Natural killer cell (primary cell): ENCODE measurements around the gene CCDC102B. TPM values are rescaled to one million over a fixed set of nuclear protein-coding genes. Genes with fewer than 3 reads are reported as not detected.

Source experiments
- ATAC-seq, 3 donors: fragments of 150-1000 bp in 2 of 3; fragments of 200-7000 bp in 1 of 3; cut with Tn5 transposase; 1 replicate in 1 of 3; 2 replicates in 2 of 3; pipeline ENCODE4 v1.10.0; 2021; ENCODE audit warnings: mild to moderate bottlenecking in 2 of 3, moderate library complexity in 2 of 3
- DNase-seq, 2 donors: peaks; one replicate each; pipeline versions ENCODE4 v3.0.0 to v3.0.0-alpha.2; 2013 to 2021; ENCODE audit warnings: mixed read lengths in 1 of 2
- H3K27ac ChIP-seq: one replicate; pipeline ENCODE4 v1.5.1; 2013; ENCODE audit warnings: mild to moderate bottlenecking, low read length
- H3K27me3 ChIP-seq: one replicate; pipeline ENCODE4 v1.6.1; 2013; ENCODE audit warnings: low read length; ENCODE audit not compliant: control insufficient read depth, insufficient read depth
- H3K36me3 ChIP-seq: one replicate; pipeline ENCODE4 v1.6.1; 2013; ENCODE audit warnings: low read length; ENCODE audit not compliant: control insufficient read depth, insufficient read depth
- H3K4me1 ChIP-seq: one replicate; pipeline ENCODE4 v1.6.1; 2013; ENCODE audit warnings: low read length; ENCODE audit not compliant: control insufficient read depth, insufficient read depth
- H3K4me3 ChIP-seq: one replicate; pipeline ENCODE4 v1.5.1; 2013; ENCODE audit warnings: low read length
- H3K9me3 ChIP-seq: one replicate; pipeline ENCODE4 v1.6.1; 2013; ENCODE audit warnings: low read length; ENCODE audit not compliant: control insufficient read depth, insufficient read depth
- H3K27ac Mint-ChIP-seq, 2 donors: one replicate each; pipeline ENCODE4 v1.8.0; 2022; ENCODE audit warnings: mild to moderate bottlenecking in 2 of 2, mixed read lengths in 2 of 2, moderate library complexity in 1 of 2
- H3K27me3 Mint-ChIP-seq, 2 donors: one replicate each; pipeline ENCODE4 v1.8.0; 2022; ENCODE audit warnings: low read depth in 2 of 2, mixed read lengths in 2 of 2
- H3K36me3 Mint-ChIP-seq: one replicate; pipeline ENCODE4 v1.8.0; 2022; ENCODE audit warnings: mixed read lengths
- H3K4me1 Mint-ChIP-seq, 2 donors: one replicate each; pipeline ENCODE4 v1.8.0; 2022; ENCODE audit warnings: mixed read lengths in 2 of 2
- H3K4me3 Mint-ChIP-seq: one replicate; pipeline ENCODE4 v1.8.0; 2022; ENCODE audit warnings: mild to moderate bottlenecking, moderate library complexity, mixed read lengths
- H3K9me3 Mint-ChIP-seq, 2 donors: one replicate each; pipeline ENCODE4 v1.8.0; 2022; ENCODE audit warnings: mixed read lengths in 2 of 2
- CTCF ChIP-seq: fragments of 200-600 bp; IDR thresholded peaks from one replicate; pipeline ENCODE4 v1.8.0; 2022; ENCODE audit warnings: antibody characterized with exemption
- WGBS: methylation state at CpG from one replicate; pipeline ENCODE4 v1.1.7; 2013; ENCODE audit warnings: missing lambda C conversion rate; ENCODE audit not compliant: insufficient coverage; 5-methylcytosine and 5-hydroxymethylcytosine counted together
- intact Hi-C: fragments of 100-400 bp; cut with micrococcal nuclease; formaldehyde crosslinking; loops from one replicate; pipeline ENCODE4 v1.14.2; 2022
- total RNA-seq, 4 donors: library from RNA; stranded (reverse); fragments of 120-200 nt in 1 of 4; gene quantifications; one replicate each; pipeline versions ENCODE4 v1.2.3 to v1.2.4, GENCODE V29; 2013 to 2022

The CCDC102B gene
- 1 to 10 TPM; 6.9 to 9.9 (median 8.9) TPM for total RNA-seq
- 10.3 TPM for total RNA-seq (2013)

DNA sequence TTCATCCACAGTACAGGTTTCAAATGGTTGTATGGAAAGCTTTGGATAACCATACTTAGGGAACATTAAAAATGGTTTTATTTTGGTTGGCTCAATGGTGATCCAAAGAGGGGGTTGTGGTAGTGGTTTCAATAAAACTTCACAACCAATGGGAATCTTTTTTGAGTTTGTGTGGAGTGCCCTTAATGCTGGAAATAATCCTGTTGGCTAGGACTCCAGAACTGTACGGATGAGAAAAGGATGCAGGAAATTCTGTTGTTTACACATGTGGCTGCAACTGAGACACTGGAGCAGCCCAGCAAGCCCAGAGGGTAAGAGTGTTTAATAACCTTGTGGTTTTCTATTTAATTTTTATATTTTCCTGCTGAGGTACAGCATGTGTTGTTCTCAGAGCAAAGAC is at the start of gene CCDC102B:
CCDC102B (plus strand) TSS at position 210 of the 400 bp plus-strand sequence. CDS start 38,684 bp downstream, outside the sequence.
- WGBS = 55% methylated on average over 1 of the region's 1 CpG
- ATAC-seq (no peak), DNase-seq (no peak)
- Mint-ChIP-seq H3K9me3 (no peaks in the 10 kb centered on the region), H3K36me3 (no peaks in the 10 kb centered on the region), H3K4me3 (no peak within 1 kb of the TSS), H3K27me3 (no peaks in the 10 kb centered on the region), H3K4me1 (no peaks in the 10 kb centered on the region), H3K27ac (no peak within 1 kb of the TSS)
- H3K27ac ChIP-seq = no peak within 1 kb of the TSS
- H3K4me1 ChIP-seq = no peaks in the 10 kb centered on the region
- no peak for TF ChIP-seq CTCF
- intact Hi-C loops = no loop called here
- no peaks in the 10 kb centered on the region for H3K36me3 ChIP-seq
- H3K27me3 ChIP-seq = no peaks in the 10 kb centered on the region
- no peak within 1 kb of the TSS for H3K4me3 ChIP-seq
- no peaks in the 10 kb centered on the region for H3K9me3 ChIP-seq

GRCh38 chr18:68757126-68757525 is 40.8 kb upstream of the CCDC102B start:
- Histone ChIP-seq H3K36me3 (no peaks in the 10 kb centered on the region), H3K9me3 (no peaks in the 10 kb centered on the region), H3K27ac (no peak overlapping the region), H3K27me3 (no peaks in the 10 kb centered on the region), H3K4me3 (no peak overlapping the region), H3K4me1 (no peaks in the 10 kb centered on the region)
- no peak for TF ChIP-seq CTCF
- Mint-ChIP-seq H3K36me3 (no peaks in the 10 kb centered on the region), H3K9me3 (peaks cover 5 to 7% of the 10 kb centered on the region in 2 donors), H3K4me1 (no peaks in the 10 kb centered on the region), H3K27me3 (peaks cover 0 to 2% of the 10 kb centered on the region in 2 donors), H3K4me3 (no peak overlapping the region), H3K27ac (no peak overlapping the region)
- no peak for DNase-seq
- intact Hi-C loops = no loop called here
- no peak for ATAC-seq
- no CpG with 5 or more reads among the region's 1 CpG for WGBS

GRCh38 chr18:68759308-68759707 is 38.6 kb upstream of the CCDC102B start:
- no peak for DNase-seq
- Mint-ChIP-seq H3K4me3 (no peak overlapping the region), H3K9me3 (peaks cover 6 to 7% of the 10 kb centered on the region in 2 donors), H3K27me3 (peaks cover 0 to 2% of the 10 kb centered on the region in 2 donors), H3K4me1 (no peaks in the 10 kb centered on the region), H3K36me3 (no peaks in the 10 kb centered on the region), H3K27ac (no peak overlapping the region)
- ATAC-seq = no peak
- WGBS = 100% methylated on average over 1 of the region's 2 CpGs
- intact Hi-C loops = no loop called here
- no peak overlapping the region for H3K4me3 ChIP-seq
- no peaks in the 10 kb centered on the region for H3K4me1 ChIP-seq
- TF ChIP-seq CTCF = no peak
- H3K9me3 ChIP-seq = no peaks in the 10 kb centered on the region
- H3K27me3 ChIP-seq = no peaks in the 10 kb centered on the region
- no peaks in the 10 kb centered on the region for H3K36me3 ChIP-seq
- H3K27ac ChIP-seq = no peak overlapping the region

- ATAC-seq (no peak), DNase-seq (no peak)
- Histone ChIP-seq H3K27ac (no peak overlapping the region), H3K4me3 (no peak overlapping the region), H3K36me3 (no peaks in the 10 kb centered on the region), H3K27me3 (no peaks in the 10 kb centered on the region), H3K9me3 (no peaks in the 10 kb centered on the region), H3K4me1 (no peaks in the 10 kb centered on the region)
- H3K36me3 Mint-ChIP-seq = no peaks in the 10 kb centered on the region
- peaks cover 6 to 9% of the 10 kb centered on the region in 2 donors for H3K9me3 Mint-ChIP-seq
- no peak for TF ChIP-seq CTCF
- H3K4me1 Mint-ChIP-seq = no peaks in the 10 kb centered on the region
- WGBS = 90% methylated on average over 2 of the region's 2 CpGs
- no peak overlapping the region for H3K4me3 Mint-ChIP-seq
- H3K27ac Mint-ChIP-seq = no peak overlapping the region
- intact Hi-C loops = no loop called here
- peaks cover 0 to 2% of the 10 kb centered on the region in 2 donors for H3K27me3 Mint-ChIP-seq
Measured at GRCh38 chr18:68763083-68763482, 34.8 kb upstream of the CCDC102B start.
